GM12801 (cell line): Measurements from ENCODE around the gene COL4A2.

ENCODE experiments used
- CTCF ChIP-seq: IDR thresholded peaks from one replicate; pipeline ENCODE4 v1.5.1; 2011; ENCODE audit warnings: control low read depth; ENCODE audit not compliant: insufficient read length; ENCODE audit errors: extremely low read depth

The COL4A2 gene

GRCh38 chr13:110273254-110273653, 33.8 kb upstream of the COL4A2 start:
- TF ChIP-seq CTCF: no peak

GRCh38 chr13:110274687-110275086, 32.4 kb upstream of the COL4A2 start:
- TF ChIP-seq CTCF: no peak

- no peak for TF ChIP-seq CTCF
Measured at GRCh38 chr13:110275931-110276552, 31.0 kb upstream of the COL4A2 start.

GRCh38 chr13:110276553-110276950, 30.5 kb upstream of the COL4A2 start:
- no peak for TF ChIP-seq CTCF

- TF ChIP-seq CTCF: no peak
Measured at GRCh38 chr13:110277357-110277975, 29.6 kb upstream of the COL4A2 start.

GRCh38 chr13:110278859-110279258, 28.2 kb upstream of the COL4A2 start:
- no peak for TF ChIP-seq CTCF

- TF ChIP-seq CTCF: no peak
Measured at GRCh38 chr13:110279684-110280083, 27.4 kb upstream of the COL4A2 start.
